ENCODE results near the gene ZNF133.
"Not testable (repeated sequence)": the region's sequence is repeated elsewhere in the genome, so short reads cannot be mapped to it uniquely, and the experiment has no call there.

ZNF133 gene

DNA sequence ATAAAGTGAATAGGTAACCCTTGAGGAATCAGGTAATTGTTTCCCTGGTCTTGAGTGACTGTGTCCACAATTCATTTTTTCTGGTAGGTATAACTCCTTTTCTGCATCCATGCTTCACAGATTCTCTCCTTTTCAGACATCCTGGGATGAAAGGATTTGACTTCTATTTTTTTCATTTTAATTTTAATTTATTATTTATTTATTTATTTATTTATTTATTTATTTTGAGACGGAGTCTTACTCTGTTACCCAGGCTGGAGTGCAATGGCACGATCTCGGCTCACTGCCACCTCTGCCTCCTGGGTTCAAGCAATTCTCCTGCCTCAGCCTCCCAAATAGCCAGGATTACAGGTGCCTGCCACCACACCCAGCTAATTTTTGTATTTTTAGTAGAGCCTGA lies 61.4 kb downstream of the ZNF133 start:
- not testable (repeated sequence) for H3K9ac ChIP-seq (ENCODE audit: low read depth in 1 of 2, low read length in 2 of 2); H3K4me1 ChIP-seq (ENCODE audit: control insufficient read depth in 2 of 2, insufficient read depth in 2 of 2, low read length in 2 of 2); H3K36me3 ChIP-seq (ENCODE audit: control insufficient read depth in 2 of 2, insufficient read depth in 2 of 2, low read length in 2 of 2); H3K27me3 ChIP-seq (ENCODE audit: control insufficient read depth in 2 of 2, insufficient read depth in 2 of 2, low read length in 2 of 2); H3K27ac ChIP-seq (ENCODE audit: low read depth in 2 of 2, low read length in 2 of 2); H3K9me3 ChIP-seq (ENCODE audit: control insufficient read depth in 2 of 2, low read length in 2 of 2); H3K4me3 ChIP-seq (ENCODE audit: low read length in 2 of 2)

DNA sequence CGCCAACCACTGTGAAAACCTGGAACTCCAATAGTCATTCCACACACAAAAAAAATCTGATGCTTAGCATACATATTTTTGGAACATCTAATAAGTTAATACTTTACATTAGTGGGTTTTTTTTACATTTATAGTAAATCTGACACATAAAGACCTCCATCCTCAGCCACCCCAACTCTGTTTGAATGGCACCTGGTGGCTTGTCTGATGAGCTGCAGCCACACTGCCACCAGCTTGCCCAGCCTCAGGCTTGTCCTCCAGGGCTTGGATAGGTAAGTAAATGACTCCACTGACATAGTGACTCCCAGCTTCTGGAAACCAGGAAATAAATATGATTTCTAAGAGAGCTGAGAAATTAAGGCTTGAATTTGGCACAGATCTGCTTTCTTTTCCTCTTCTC lies 71.5 kb downstream of the ZNF133 start:
- no peak overlapping the region for H3K27ac ChIP-seq (ENCODE audit: low read depth in 2 of 2, low read length in 2 of 2)

DNA sequence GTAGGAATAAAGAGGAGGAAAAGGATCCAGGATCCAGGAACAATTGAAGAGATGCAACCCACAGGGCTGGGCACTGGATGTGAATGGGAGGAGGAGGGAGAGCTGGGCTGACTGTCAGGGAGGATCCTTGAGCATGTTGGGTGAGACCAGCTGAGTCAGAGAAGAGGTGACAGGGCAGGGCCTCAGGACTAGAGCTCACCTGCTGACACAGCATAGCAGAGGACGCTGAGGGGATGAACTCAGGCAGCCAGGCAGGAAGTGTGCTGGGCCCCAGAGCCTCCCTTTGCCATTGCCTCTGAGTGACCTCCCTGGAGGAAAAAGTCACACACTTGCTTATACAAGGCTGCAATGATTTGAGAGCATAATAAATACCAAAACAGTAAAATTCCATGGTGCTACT lies 72.3 kb downstream of the ZNF133 start:
- H3K4me3 ChIP-seq (ENCODE audit: low read length in 2 of 2): no peak overlapping the region

More for the DNA sequence above, 71.5 kb downstream of the ZNF133 start:
- H3K9ac ChIP-seq (ENCODE audit: low read depth in 1 of 2, low read length in 2 of 2): no peak overlapping the region
- no peak overlapping the region for H3K4me3 ChIP-seq (ENCODE audit: low read length in 2 of 2)
- no peaks in the 10 kb centered on the region for H3K9me3 ChIP-seq (ENCODE audit: control insufficient read depth in 2 of 2, low read length in 2 of 2)
- H3K4me1 ChIP-seq (ENCODE audit: control insufficient read depth in 2 of 2, insufficient read depth in 2 of 2, low read length in 2 of 2): no peaks in the 10 kb centered on the region
- no peaks in the 10 kb centered on the region for H3K27me3 ChIP-seq (ENCODE audit: control insufficient read depth in 2 of 2, insufficient read depth in 2 of 2, low read length in 2 of 2)
- H3K36me3 ChIP-seq (ENCODE audit: control insufficient read depth in 2 of 2, insufficient read depth in 2 of 2, low read length in 2 of 2): no peaks in the 10 kb centered on the region

DNA sequence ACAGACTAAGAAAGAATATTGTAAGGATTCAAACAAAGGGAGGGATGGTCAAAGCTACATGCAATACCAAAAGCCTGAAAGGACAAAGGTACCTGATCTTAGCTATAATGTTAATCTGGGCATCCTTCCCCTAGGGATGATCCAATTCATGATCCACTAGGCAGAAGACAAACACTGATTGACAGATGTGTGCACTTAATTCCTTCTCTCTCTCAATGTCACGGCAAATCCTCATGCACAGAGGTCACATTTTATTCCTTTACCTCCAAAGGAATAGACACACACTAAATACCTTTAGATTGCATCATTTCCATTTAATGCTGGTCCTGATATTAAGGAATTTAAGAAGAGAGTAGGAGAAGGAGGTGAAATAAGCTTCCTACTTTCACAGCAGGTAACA lies 73.4 kb downstream of the ZNF133 start:
- no peaks in the 10 kb centered on the region for H3K9me3 ChIP-seq (ENCODE audit: control insufficient read depth in 2 of 2, low read length in 2 of 2)
- H3K4me3 ChIP-seq (ENCODE audit: low read length in 2 of 2): no peak overlapping the region
- no peaks in the 10 kb centered on the region for H3K4me1 ChIP-seq (ENCODE audit: control insufficient read depth in 2 of 2, insufficient read depth in 2 of 2, low read length in 2 of 2)
- H3K27ac ChIP-seq (ENCODE audit: low read depth in 2 of 2, low read length in 2 of 2): no peak overlapping the region
- no peak overlapping the region for H3K9ac ChIP-seq (ENCODE audit: low read depth in 1 of 2, low read length in 2 of 2)
- no peaks in the 10 kb centered on the region for H3K27me3 ChIP-seq (ENCODE audit: control insufficient read depth in 2 of 2, insufficient read depth in 2 of 2, low read length in 2 of 2)
- no peaks in the 10 kb centered on the region for H3K36me3 ChIP-seq (ENCODE audit: control insufficient read depth in 2 of 2, insufficient read depth in 2 of 2, low read length in 2 of 2)

More for the DNA sequence above, 72.3 kb downstream of the ZNF133 start:
- Histone ChIP-seq H3K9ac (ENCODE audit: low read depth in 1 of 2, low read length in 2 of 2) (no peak overlapping the region), H3K27me3 (ENCODE audit: control insufficient read depth in 2 of 2, insufficient read depth in 2 of 2, low read length in 2 of 2) (no peaks in the 10 kb centered on the region), H3K9me3 (ENCODE audit: control insufficient read depth in 2 of 2, low read length in 2 of 2) (no peaks in the 10 kb centered on the region), H3K27ac (ENCODE audit: low read depth in 2 of 2, low read length in 2 of 2) (no peak overlapping the region), H3K4me1 (ENCODE audit: control insufficient read depth in 2 of 2, insufficient read depth in 2 of 2, low read length in 2 of 2) (no peaks in the 10 kb centered on the region), H3K36me3 (ENCODE audit: control insufficient read depth in 2 of 2, insufficient read depth in 2 of 2, low read length in 2 of 2) (no peaks in the 10 kb centered on the region)

DNA sequence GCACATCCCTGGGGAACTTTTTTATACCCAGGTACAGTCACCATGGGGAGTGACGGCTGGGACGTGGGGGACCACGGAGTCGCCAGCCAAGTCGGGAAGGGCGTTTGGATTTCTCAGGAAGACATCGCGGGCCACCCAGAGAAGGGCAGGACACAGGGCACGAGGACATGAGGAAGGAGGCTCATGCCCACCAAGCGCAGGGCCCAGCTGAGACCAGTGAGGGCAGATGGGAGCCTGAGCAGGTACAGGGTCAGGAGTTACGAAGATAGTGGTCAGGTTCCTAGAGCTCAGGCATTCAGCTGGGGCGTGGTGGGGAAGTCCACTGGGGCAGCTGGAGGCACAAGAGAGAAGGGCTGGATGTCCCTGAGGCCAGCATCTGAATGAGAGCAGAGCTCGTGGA lies 74.6 kb downstream of the ZNF133 start:
- Histone ChIP-seq H3K9ac (ENCODE audit: low read depth in 1 of 2, low read length in 2 of 2) (no peak overlapping the region), H3K4me3 (ENCODE audit: low read length in 2 of 2) (no peak overlapping the region), H3K36me3 (ENCODE audit: control insufficient read depth in 2 of 2, insufficient read depth in 2 of 2, low read length in 2 of 2) (no peaks in the 10 kb centered on the region), H3K27ac (ENCODE audit: low read depth in 2 of 2, low read length in 2 of 2) (no peak overlapping the region), H3K4me1 (ENCODE audit: control insufficient read depth in 2 of 2, insufficient read depth in 2 of 2, low read length in 2 of 2) (no peaks in the 10 kb centered on the region), H3K9me3 (ENCODE audit: control insufficient read depth in 2 of 2, low read length in 2 of 2) (no peaks in the 10 kb centered on the region), H3K27me3 (ENCODE audit: control insufficient read depth in 2 of 2, insufficient read depth in 2 of 2, low read length in 2 of 2) (no peaks in the 10 kb centered on the region)

DNA sequence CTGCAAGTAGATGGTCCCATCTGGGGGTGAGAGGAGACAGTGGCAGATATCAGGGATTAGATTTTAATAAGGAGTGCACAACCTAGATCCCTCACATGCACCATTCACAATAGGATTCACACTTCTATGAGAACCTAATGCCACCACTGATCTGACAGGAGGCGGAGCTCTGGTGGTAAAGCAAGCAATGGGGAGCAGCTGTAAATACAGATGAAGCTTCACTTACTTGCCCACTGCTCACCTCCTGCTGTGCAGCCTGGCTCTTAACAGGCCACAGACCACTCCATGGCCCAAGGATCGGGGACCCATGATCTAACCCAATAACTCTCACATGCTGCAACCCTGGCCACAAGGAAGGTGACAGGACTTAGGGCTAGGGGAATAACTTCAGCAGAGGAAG lies 75.4 kb downstream of the ZNF133 start:
- Histone ChIP-seq H3K36me3 (ENCODE audit: control insufficient read depth in 2 of 2, insufficient read depth in 2 of 2, low read length in 2 of 2) (no peaks in the 10 kb centered on the region), H3K4me1 (ENCODE audit: control insufficient read depth in 2 of 2, insufficient read depth in 2 of 2, low read length in 2 of 2) (no peaks in the 10 kb centered on the region), H3K27me3 (ENCODE audit: control insufficient read depth in 2 of 2, insufficient read depth in 2 of 2, low read length in 2 of 2) (no peaks in the 10 kb centered on the region), H3K9me3 (ENCODE audit: control insufficient read depth in 2 of 2, low read length in 2 of 2) (no peaks in the 10 kb centered on the region), H3K27ac (ENCODE audit: low read depth in 2 of 2, low read length in 2 of 2) (no peak overlapping the region), H3K9ac (ENCODE audit: low read depth in 1 of 2, low read length in 2 of 2) (no peak overlapping the region), H3K4me3 (ENCODE audit: low read length in 2 of 2) (no peak overlapping the region)

DNA sequence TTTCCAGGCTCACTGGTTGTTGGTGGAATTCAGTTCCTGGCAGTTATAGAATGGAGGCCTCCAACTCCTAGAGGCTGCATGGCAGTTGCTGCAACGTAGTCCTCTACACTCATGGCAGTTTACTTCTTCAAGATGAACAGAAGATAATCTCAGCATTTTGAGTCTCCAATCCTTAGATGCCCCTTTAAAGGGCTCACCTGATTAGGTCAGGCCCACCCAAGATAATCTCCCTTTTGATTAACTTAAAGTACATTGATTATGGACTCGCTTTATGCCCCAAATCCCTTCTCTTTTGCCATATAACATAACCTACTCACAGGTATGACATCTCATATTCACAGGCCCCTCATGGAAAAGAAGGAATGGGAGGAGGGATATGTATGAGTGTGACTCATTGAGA lies 76.4 kb downstream of the ZNF133 start:
- H3K9me3 ChIP-seq (ENCODE audit: control insufficient read depth in 2 of 2, low read length in 2 of 2): no peaks in the 10 kb centered on the region
- H3K27me3 ChIP-seq (ENCODE audit: control insufficient read depth in 2 of 2, insufficient read depth in 2 of 2, low read length in 2 of 2): no peaks in the 10 kb centered on the region
- H3K36me3 ChIP-seq (ENCODE audit: control insufficient read depth in 2 of 2, insufficient read depth in 2 of 2, low read length in 2 of 2): no peaks in the 10 kb centered on the region
- no peaks in the 10 kb centered on the region for H3K4me1 ChIP-seq (ENCODE audit: control insufficient read depth in 2 of 2, insufficient read depth in 2 of 2, low read length in 2 of 2)
- H3K27ac ChIP-seq (ENCODE audit: low read depth in 2 of 2, low read length in 2 of 2): no peak overlapping the region
- H3K4me3 ChIP-seq (ENCODE audit: low read length in 2 of 2): no peak overlapping the region
- H3K9ac ChIP-seq (ENCODE audit: low read depth in 1 of 2, low read length in 2 of 2): no peak overlapping the region
